ENCODE results near the gene PTTG1. TPM values are rescaled to one million over a fixed set of nuclear protein-coding genes. Genes with fewer than 3 reads are reported as not detected.

Gene PTTG1
- total and polyA plus RNA-seq, 2 of the 8 experiments (the other 6 are each of a cell fraction or from before 2014, with no cell fraction given), result 240 to 478 TPM

GRCh38 chr5:160449458-160449857 lies 27.8 kb downstream of the PTTG1 start:
- ChIA-PET CTCF (ENCODE audit: partially characterized antibody) (interaction anchor here (2.2 kb wide), 1 partner anchor 10 kb away, joined by 16 read pairs; no protein-coding TSS in a partner anchor), POLR2A (ENCODE audit: partially characterized antibody) (interaction anchor here (0.9 kb wide), 1 partner anchor 14 kb away, joined by 3 read pairs; no protein-coding TSS in a partner anchor)
- H4K8ac ChIP-seq (ENCODE audit: extremely low read depth, insufficient read depth, low read length), result no peak overlapping the region
- no peaks in the 10 kb centered on the region for H3K23me2 ChIP-seq (ENCODE audit: low read depth, low read length)
- 82% methylated on average over 3 of the region's 3 CpGs; no CpG with 5 or more reads in 1 of the 2 experiments for WGBS, 2 experiments (ENCODE audit: extremely low coverage in 1 of 2, insufficient coverage in 1 of 2, insufficient read length in 1 of 2, insufficient replicate concordance in 2 of 2, low coverage in 1 of 2, low lambda C conversion rate in 2 of 2, missing lambda C conversion rate in 1 of 2)
- no peak overlapping the region for H3K4ac ChIP-seq (replicated peaks; ENCODE audit: insufficient read length, low read depth, low read length)
- TF ChIP-seq RAD21 (IDR thresholded peaks at IDR 0.05 in 1 of 2, conservative IDR thresholded peaks at IDR 0.05 in 1 of 2; ENCODE audit: low read depth in 2 of 2, low read length in 2 of 2) (no peak), KDM1A (IDR thresholded peaks at IDR 0.05; ENCODE audit: borderline replicate concordance, low read length) (no peak), JUND (IDR thresholded peaks at IDR 0.05; ENCODE audit: low read length) (no peak), TCF12 (IDR thresholded peaks at IDR 0.05; ENCODE audit: low read depth, low read length) (no peak), MAFK (IDR thresholded peaks at IDR 0.05; ENCODE audit: low read depth, low read length) (no peak), YY1 (IDR thresholded peaks at IDR 0.05; ENCODE audit: low read depth, low read length) (no peak), BRCA1 (IDR thresholded peaks at IDR 0.05; ENCODE audit: low read depth, low read length) (no peak)
- 0 out of 4 replicates have a peak, but pooled peaks cover 0 to 3% of the 10 kb centered on the region in 2 experiments for H3K9me3 ChIP-seq (ENCODE audit: insufficient read depth in 2 of 2, low read depth in 1 of 2, low read length in 1 of 2)
- no peak overlapping the region for H3K56ac ChIP-seq (replicated peaks; ENCODE audit: insufficient read length, low read depth, low read length)
- no peak overlapping the region for H3K9ac ChIP-seq (replicated peaks in 1 of 4; ENCODE audit: extremely low read depth in 1 of 4, low read depth in 3 of 4, low read length in 3 of 4)
- no peak overlapping the region for H4K91ac ChIP-seq (replicated peaks; ENCODE audit: insufficient read length, low read length)
- no peaks in the 10 kb centered on the region for H3K27me3 ChIP-seq (replicated peaks in 1 of 4; ENCODE audit: control insufficient read depth in 3 of 4, extremely low read depth in 1 of 4, insufficient read depth in 3 of 4, low read length in 3 of 4)
- H3K79me2 ChIP-seq (ENCODE audit: control insufficient read depth in 1 of 2, insufficient read depth in 2 of 2, low read length in 2 of 2), result no peaks in the 10 kb centered on the region
- H3K14ac ChIP-seq (ENCODE audit: insufficient read length), result no peak overlapping the region
- FAIRE-seq, result no peak
- no peak overlapping the region for H2AFZ ChIP-seq (ENCODE audit: low read length)
- no peak overlapping the region for H2AK5ac ChIP-seq (ENCODE audit: low read depth, low read length)
- peak in 1 of 2 experiments; percentile 16 for DNase-seq (ENCODE audit: low read depth in 1 of 2, low spot score in 2 of 2)
- H2BK20ac ChIP-seq (ENCODE audit: low read length), result no peak overlapping the region
- no peak overlapping the region for H3K18ac ChIP-seq (ENCODE audit: extremely low read depth, low read length)
- no peak overlapping the region for H2BK15ac ChIP-seq (ENCODE audit: low read length)
- no peak overlapping the region for H3K4me3 ChIP-seq (ENCODE audit: extremely low read depth in 1 of 4, insufficient read depth in 2 of 4, low read depth in 3 of 4, low read length in 4 of 4)
- H2BK5ac ChIP-seq (ENCODE audit: low read depth, low read length), result no peak overlapping the region
- no peak overlapping the region for H2BK12ac ChIP-seq (ENCODE audit: low read depth, low read length)
- H3K4me2 ChIP-seq (ENCODE audit: insufficient read depth in 1 of 2, low read depth in 2 of 2, low read length in 2 of 2), result no peak overlapping the region
- no peaks in the 10 kb centered on the region for H4K20me1 ChIP-seq (replicated peaks in 1 of 2; ENCODE audit: control insufficient read depth in 1 of 2, insufficient read depth in 2 of 2, low read length in 2 of 2)
- H4K5ac ChIP-seq (ENCODE audit: insufficient read length, low read depth, low read length), result no peak overlapping the region
- H3K36me3 ChIP-seq (ENCODE audit: control insufficient read depth in 2 of 4, insufficient read depth in 4 of 4, low read length in 3 of 4), result no peaks in the 10 kb centered on the region
- H3K27ac ChIP-seq (ENCODE audit: low read depth, low read length), result no peak overlapping the region
- no peaks in the 10 kb centered on the region for H3K79me1 ChIP-seq (ENCODE audit: low read depth, low read length)
- no peak overlapping the region for H2BK120ac ChIP-seq (replicated peaks; ENCODE audit: low read depth, low read length)
- no peaks in the 10 kb centered on the region for H3K4me1 ChIP-seq (replicated peaks in 1 of 4; ENCODE audit: control insufficient read depth in 3 of 4, insufficient read depth in 4 of 4, low read length in 3 of 4)
- H3K23ac ChIP-seq (ENCODE audit: insufficient read length), result no peak overlapping the region
